Astrocyte of the hippocampus (primary cell): ENCODE measurements around the gene SMIM12.

Source experiments
- DNase-seq: peaks from one replicate; pipeline ENCODE4 v3.0.0; 2011; ENCODE audit warnings: low read depth, low spot score

SMIM12 gene, protein sequence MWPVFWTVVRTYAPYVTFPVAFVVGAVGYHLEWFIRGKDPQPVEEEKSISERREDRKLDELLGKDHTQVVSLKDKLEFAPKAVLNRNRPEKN

DNA sequence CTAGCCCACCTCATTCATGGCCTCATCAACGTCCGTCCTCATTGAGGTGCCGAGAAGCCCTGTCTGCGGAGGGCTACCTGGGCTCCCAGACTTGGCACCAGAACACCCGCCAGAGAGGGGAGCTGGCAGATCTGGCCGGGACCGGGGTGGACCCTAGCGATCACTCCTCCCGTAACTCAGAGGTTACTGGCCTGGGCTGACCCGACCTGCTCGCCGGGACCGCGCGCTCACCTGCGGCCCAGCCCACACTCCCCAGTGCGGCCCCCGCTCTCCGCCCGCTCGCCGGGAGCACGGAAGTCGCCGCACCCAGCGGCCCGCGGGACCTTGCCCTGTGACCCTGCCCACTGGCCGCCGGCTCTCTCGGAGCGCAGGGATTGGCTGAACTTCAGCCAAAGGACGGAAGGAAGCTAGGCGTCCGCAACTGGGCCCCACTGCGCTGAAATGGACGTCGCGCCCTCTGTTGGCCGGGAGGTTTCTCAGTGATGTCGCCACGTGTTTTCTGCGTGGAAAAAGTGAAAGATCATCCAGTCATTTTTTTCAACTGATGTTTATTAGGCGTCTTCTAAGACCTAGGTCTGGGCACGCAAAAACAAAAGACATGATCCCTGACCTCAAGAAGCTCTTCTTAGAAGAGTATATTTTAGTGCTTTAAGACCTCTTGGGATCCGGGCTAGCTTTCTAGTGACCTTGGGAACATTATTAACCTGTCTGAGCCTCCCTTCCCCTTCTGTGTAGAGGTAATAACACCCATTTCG is at the start of gene SMIM12:
SMIM12 (minus strand) TSS at position 304 of the 755 bp plus-strand sequence. CDS start 3,772 bp downstream, outside the sequence.
- DNase-seq, result peak; percentile 97

- no peak for DNase-seq
Measured at GRCh38 chr1:34908369-34908768, 48.8 kb upstream of the SMIM12 start.

DNA sequence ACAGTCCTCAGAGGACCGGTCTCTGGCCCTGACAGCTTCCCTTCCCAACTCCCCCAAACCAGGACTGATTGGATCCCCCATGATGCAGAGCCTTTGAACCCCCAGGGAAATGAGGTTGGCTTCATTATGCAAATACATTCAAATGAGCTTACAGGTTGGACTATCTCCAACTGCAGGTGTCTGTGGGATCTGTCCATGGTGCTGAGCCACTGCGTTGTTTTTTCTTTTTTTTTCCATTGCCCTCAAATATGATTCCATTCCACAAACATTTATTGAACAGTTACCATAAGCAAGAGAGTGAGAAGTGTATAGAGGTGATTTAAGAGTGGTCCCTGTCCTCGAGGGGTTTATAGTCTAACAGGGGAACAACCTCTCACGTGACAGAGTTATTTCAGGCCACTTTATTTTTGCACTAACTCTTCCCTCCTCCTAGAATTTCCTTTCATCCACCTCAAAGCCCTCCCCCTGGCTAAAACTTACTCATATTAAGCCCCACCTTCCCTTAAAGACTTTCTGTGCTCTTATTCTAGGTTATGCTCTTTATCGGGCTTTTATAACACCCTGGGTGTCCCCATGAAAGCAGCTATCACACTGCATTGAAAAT is 48.0 kb upstream of the SMIM12 start:
- DNase-seq, result peak; percentile 25

DNA sequence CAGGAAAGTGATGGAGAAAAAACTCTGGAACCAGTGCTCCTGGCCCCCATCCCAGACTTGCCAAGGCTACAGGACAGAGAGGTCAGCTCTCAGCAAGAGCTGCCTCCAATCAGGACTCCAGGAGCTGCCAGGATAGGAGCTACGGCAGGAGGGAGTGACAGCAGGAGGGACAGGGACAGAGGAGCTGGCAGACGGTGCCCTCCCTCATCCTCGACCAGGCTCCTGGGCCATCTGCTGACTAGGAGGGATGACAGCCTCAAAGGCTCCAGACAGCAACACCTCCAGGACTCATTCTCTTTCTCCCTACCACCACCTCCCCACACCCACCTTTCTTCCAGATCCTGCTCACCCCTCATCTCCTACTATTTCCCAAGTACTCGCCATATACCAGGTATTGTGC is 47.2 kb upstream of the SMIM12 start:
- DNase-seq, result no peak

- DNase-seq, result no peak
Measured at GRCh38 chr1:34906222-34906621, 46.7 kb upstream of the SMIM12 start.

DNA sequence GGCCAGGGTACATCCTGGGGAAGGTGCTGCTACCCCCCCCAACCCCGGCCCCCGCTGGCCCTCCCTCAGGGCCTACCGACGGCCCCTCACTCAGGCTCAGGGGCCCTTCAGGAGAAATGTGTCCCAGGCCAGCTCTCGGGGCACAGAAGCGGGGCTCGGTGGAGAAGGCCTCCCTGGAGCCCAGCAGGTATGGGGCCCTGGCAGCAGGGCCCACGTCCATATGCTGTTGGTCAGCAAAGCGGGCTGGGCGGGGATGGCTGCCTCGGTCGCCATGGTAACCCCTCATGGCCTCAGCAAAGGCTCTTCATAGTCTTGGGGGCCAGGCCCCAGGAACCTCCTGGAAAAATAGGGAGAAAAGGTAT is 45.5 kb upstream of the SMIM12 start:
- no peak for DNase-seq

- DNase-seq, result no peak
Measured at GRCh38 chr1:34904236-34905097, 44.9 kb upstream of the SMIM12 start.

DNA sequence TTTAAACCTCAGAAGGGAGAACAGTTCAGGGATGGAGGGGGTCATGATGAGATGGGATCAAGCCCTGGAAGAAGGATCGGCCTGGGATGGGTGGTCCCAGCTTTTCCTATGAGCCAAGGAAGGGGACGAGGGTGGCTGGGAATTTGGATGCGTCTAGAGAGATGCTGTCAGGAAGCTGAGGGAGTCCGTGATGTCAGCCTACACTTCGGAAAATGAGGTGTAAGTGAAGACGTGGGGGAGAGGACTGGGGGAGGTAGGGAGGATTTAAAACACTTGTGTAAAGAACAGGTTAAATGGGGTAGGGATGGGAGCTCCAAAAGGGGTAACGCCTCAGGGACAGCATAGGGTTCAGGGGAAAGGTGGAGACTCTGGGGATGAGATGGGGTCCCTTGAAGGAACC is 42.4 kb upstream of the SMIM12 start:
- DNase-seq, result no peak

GRCh38 chr1:34900775-34901502 is 41.4 kb upstream of the SMIM12 start:
- no peak for DNase-seq

DNA sequence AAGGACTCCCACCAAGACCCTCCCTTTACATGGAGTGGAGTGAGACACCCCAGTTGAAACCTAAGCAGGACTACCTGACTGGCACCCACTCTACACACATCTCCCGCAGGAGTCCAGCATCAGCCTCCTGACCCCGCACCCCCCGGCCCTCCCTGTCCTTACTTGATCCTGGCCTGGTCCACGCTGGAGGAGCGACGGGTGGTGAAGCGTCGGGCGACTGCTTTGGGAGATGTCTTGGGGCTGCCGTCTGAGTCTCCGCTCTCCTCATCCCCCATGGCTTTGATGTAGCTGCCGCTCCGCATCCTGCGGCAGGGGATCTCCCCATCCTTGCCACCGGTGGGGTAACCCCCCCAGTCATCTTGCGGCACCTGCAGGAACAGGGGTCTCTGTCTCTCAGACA is 40.4 kb upstream of the SMIM12 start:
- no peak for DNase-seq

DNA sequence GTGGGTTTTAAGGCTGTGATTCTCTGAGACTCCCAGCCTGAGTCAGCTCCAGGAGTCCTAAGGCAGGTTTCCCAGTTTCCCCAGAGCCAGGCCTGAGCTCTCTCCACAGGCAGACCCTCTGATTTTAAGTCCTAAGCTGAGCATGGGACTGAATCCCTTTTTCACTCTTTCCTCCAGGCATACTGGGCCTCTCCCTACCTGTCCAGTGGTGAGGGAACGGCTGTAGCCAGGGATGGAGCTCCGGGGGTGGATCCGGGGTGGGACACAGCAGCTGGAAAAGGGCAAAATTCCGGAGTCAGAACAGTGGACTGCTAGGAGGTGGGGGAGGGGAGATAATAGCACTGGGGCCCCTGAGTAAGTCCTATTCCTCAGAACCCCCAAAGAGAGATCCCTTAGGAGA is 39.9 kb upstream of the SMIM12 start:
- DNase-seq, result no peak

- DNase-seq, result no peak
Measured at GRCh38 chr1:34898330-34898761, 38.8 kb upstream of the SMIM12 start.

DNA sequence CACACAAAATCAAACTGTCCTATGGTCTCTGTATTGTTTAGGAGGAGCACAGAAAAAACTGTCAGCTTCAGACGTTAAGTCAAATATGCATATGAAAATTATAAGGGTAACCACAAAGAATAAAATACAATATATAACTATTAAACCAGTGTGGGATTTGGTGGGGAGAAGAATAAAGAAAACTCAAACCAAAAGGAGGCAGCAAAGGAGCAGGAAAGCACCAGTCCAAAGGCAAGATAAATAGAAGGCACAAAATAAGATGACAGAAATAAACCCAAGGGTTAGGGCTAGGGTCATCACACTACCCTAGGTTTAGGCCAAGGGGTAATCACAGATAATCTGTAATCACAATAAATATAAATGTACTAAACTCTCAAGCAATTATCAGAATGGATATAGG is 37.1 kb upstream of the SMIM12 start:
- no peak for DNase-seq

- no peak for DNase-seq
Measured at GRCh38 chr1:34889705-34890104, 30.2 kb upstream of the SMIM12 start.

DNA sequence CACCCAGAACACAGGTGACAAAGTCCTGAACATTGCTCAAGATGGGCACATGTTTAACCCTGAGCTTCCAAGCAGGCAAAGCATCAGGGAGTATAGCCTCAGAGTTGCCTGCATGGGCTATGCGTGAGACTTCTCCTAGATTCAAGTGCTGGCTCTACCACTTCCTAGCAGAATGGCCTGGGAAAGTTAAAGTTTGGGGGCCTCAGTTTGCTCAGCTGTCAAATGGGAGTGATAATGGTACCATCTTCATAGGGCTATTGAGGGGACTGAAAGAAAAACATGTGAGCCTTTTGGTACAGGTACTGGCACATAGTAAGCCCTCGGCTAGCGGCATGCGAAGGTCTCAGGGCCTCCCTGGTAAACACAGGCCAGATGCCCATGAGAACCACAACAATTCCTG is 28.0 kb upstream of the SMIM12 start:
- no peak for DNase-seq

DNA sequence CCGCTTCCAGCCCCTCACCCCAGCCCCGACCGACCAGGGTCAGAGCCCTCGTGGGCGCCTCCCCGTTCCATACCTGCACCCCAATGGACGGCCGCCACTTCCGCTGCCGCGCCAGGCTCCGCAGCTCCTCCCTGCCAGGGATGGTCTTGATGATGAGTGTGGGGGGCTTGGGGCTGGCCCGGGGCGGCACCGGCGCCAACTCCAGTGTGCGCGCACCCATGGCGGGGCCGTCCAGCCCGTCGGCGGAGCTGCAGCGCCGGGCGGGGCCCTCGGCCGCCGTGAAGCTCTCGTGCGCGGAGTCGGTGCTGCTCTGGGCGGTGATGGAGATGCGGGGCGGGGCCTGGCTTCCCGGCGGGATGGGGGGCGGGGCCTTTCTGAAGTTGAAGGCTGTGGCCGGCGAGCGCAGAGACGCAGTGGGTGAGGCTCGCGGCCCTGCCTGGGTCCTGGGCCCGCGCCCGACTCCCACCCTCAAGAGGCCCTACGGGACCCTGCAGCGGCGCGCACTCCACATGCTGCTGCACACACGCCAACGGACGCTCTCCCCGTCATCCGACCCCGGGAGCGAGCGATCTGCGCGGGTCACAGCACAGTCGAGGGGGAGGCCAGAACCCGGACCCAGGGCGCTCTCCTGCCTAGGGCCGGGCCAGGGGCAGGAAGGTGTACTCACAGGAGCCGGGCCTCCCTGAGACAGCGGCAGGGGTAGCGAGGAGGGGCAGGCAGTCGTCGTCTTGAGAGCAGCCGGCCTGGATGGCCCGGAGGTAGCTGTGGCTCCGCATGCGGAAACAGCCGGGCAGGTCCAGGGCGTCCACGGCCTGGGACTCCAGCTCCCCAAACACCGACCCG is 26.1 kb upstream of the SMIM12 start:
- DNase-seq, result peak; percentile 54

- DNase-seq, result no peak
Measured at GRCh38 chr1:34884961-34885360, 25.4 kb upstream of the SMIM12 start.

DNA sequence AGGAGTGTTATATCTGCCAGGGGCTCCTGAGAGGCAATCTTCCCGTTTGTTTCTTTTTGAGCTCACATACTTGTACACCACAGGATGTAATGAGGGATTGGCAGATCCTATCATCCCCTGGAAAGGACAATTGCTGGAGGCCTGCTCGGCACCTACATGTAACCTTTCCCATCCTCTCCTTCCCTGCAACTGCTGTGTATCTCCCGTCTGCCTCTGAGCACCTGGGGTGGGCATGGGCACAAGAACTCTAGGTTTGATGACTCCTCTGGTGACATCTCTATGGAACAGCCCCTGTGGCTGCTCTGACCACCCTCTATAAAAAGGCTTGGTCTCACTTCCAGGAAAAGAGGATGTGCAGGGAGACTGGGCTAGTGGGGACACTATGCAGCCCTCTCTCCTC is 25.0 kb upstream of the SMIM12 start:
- no peak for DNase-seq

- DNase-seq, result no peak
Measured at GRCh38 chr1:34879230-34879629, 19.7 kb upstream of the SMIM12 start.

DNA sequence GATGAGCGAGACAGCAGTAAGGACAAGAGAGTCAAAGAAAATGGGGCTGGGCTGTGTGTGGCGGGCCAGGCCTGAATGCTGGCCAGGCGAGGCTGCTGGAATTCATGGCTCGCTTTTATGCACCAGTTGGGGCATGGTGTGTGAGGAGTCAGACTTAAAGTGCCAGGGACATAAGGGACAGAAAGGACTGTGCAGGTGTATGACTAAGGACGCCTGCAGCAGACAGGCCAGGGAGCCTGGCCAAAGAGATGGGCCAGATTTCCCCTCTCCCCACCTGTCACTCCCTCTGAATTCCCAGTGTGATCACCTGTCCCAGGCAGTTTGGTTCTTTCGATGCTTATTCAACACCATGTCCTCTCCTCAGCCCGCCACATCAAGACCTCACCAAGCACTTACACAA is 16.9 kb upstream of the SMIM12 start:
- DNase-seq, result no peak
